Stimulated activated CD4-positive, alpha-beta T cell treated with anti-CD3 and anti-CD28 coated beads, Interleukin-15, amount 100 ng/mL, for 48 hours (primary cell): ENCODE measurements around the gene CKAP2.
"Not testable (repeated sequence)": the region's sequence is repeated elsewhere in the genome, so short reads cannot be mapped to it uniquely, and the experiment has no call there.

Experiments
- DNase-seq, 2 donors: peaks; one replicate each; pipeline ENCODE4 v3.0.0-alpha.2; 2020; ENCODE audit warnings: low read depth in 2 of 2

Gene CKAP2, protein sequence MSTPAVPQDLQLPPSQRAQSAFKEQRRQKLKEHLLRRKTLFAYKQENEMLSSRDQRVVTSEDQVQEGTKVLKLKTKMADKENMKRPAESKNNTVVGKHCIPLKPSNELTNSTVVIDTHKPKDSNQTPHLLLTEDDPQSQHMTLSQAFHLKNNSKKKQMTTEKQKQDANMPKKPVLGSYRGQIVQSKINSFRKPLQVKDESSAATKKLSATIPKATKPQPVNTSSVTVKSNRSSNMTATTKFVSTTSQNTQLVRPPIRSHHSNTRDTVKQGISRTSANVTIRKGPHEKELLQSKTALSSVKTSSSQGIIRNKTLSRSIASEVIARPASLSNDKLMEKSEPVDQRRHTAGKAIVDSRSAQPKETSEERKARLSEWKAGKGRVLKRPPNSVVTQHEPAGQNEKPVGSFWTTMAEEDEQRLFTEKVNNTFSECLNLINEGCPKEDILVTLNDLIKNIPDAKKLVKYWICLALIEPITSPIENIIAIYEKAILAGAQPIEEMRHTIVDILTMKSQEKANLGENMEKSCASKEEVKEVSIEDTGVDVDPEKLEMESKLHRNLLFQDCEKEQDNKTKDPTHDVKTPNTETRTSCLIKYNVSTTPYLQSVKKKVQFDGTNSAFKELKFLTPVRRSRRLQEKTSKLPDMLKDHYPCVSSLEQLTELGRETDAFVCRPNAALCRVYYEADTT

DNA sequence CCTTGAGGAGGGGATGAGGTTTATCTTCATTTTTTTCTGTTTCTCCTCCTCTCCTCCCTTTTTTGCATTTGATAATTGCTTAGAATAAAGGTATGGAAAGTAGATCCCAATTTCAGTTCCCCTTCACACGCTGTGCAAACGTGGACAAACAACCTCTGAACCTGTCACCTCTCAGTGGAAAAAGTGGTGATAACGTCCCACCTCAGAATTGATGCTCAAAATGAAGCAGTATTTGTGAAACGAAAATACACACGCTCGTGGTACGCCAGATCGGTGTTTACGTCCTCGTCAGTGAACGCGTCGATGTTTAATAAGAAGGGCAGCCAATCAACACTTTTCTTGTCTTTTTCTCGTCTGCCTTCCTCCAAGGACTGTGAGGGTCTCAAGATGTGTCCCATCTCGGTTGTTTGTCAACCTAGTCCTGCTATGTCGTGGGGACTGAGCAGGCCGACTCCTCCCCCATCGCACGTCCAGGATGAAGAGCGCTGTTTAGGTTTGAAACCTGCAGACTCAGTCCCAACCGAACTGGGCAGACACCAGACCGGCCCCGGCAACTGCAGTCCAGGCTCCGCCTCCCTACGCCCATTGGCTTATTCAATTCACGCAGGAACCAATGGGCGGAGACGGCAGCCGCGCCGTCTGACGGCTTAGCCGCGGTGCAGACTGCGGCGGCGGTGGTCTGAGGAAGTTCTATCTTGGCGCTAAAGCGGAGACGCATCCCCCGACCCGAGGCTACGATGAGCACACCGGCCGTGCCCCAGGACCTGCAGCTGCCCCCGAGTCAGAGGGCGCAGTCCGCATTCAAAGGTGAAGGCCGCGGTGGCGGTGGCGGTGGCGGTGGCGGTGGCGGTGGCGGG, at the start of gene CKAP2:
CKAP2 (plus strand) TSS at position 659 of the 857 bp plus-strand sequence; CDS start at position 738, 79 bp downstream.
- peak; percentile 89 for DNase-seq

DNA sequence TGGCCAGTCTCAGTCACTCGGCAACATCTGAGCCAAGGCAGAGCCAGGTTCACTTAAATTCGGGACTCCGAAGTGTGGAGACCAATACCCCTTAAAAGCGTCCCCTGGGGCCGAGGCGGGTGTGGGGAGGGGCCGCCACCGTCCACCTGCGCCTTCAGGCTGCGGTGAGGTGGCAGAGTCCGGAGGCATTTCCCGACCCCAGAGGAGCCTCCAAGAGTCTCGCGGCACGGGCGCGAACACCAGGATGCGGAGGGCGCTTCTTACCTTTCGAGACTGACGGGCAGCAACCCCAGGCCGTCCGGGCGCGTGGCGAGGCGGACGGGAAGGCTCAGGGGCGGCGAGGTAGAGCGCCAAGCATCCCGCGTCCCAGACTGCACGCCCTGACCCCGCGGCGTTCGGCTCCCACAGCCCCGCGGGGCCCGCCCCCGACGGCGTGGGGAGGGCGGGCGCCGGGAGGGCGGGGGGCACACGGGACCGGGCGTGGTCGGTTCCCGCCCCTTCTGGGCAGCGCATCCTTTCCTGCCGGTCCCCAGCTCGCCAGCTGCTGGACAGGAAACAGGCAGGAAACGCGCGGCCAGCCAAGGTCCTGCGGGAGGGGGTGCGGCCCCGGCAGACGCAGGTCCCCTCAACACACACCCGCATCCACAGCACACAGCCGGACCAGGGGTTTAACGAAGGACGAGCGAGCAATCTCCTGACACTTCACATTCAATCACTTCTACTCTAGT, 49.3 kb upstream of the CKAP2 start, which contains the start of gene THSD1:
THSD1 (minus strand) TSS at position 406 of the 728 bp plus-strand sequence. CDS start 3,572 bp downstream, outside the sequence.
- no peak for DNase-seq

DNA sequence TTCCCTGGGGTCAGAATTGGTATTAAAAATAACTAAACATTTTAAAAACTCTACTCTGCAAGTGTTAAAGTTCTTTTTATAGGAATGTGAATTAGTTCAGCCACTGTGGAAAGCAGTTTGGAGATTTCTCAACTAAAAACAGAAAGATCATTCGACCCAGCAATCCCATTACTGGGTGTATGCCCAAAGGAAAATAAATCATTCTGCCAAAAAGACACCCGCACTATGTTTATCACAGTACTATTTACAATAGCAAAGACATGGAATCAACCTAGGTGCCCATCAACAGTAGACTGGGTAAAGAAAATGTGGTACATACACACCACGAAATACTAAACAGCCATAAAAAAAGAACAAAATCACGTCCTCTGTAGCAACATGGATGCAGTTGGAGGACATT, 48.6 kb upstream of the CKAP2 start:
- no peak for DNase-seq

DNA sequence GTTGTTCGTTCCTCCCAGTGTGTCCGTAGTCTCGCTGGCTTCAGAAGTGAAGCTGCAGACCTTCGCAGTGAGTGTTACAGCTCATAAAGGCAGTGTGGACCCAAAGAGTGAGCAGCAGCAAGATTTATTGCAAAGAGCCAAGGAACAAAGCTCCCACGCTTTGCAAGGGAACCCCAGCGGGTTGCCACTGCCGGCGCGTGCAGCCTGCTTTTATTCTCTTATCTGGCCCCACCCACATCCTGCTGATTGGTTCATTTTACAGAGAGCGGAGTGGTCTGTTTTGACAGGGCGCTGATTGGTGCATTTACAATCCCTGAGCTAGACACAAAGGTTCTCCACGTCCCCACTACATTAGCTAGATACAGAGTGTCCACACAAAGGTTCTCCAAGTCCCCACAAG, 47.8 kb upstream of the CKAP2 start:
- not testable (repeated sequence) for DNase-seq

DNA sequence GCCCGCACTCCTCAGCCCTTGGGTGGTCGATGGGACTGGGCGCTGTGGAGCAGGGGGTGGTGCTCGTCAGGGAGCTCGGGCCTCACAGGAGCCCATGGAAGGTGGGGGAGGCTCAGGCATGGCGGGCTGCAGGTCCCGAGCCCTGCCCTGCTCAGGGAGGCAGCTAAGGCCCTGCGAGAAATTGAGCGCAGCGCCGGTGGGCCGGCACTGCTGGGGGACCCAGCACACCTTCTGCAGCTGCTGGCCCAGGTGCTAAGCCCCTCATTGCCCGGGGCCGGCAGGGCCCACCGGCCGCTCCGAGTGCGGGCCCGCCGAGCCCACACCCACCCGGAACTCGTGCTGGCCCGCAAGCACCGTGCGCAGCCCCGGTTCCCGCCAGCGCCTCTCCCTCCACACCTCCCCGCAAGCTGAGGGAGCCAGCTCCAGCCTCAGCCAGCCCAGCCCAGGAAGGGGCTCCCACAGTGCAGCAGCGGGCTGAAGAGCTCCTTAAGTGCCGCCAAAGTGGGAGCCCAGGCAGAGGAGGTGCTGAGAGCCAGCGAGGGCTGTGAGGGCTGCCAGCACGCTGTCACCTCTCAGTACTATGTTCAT, 47.1 kb upstream of the CKAP2 start:
- not testable (repeated sequence) for DNase-seq

DNA sequence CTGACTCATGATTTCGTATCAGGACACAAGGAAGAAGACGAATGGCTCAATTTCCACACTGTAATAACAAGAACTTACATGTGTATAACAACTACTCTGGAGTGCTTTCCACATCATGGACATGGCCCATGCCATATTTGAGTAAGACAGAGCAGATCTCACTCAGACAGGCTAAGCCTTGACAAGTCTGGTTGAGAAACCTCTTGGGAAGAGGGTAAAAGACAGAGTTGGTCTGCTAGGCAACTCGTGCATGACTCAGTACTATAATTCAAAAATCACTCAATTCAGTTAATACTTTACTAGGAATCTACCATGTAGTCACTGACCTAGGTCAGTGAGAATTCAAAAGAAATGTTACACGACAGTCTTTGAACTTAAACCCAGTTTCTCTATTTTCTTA, 43.6 kb upstream of the CKAP2 start:
- no peak for DNase-seq

DNA sequence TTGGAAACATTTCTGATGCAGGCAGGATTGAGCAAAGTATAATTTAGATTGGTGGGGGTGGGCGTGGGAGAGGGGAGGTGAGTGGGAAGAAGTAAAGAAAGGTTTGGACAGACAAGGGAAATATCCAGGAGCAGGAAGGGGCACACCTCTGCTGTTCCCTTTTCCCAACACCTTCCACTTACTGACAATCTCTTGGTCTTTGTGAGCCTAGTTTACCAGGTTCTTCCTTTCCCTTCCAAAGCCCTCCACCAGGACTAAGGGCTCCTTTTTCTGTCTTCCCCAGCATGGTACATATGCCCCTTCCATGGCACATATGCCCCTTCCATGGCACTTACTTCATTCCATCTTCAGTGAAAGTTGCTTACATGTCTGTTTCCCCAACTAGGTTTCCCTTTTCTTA, 43.1 kb upstream of the CKAP2 start:
- no peak for DNase-seq

DNA sequence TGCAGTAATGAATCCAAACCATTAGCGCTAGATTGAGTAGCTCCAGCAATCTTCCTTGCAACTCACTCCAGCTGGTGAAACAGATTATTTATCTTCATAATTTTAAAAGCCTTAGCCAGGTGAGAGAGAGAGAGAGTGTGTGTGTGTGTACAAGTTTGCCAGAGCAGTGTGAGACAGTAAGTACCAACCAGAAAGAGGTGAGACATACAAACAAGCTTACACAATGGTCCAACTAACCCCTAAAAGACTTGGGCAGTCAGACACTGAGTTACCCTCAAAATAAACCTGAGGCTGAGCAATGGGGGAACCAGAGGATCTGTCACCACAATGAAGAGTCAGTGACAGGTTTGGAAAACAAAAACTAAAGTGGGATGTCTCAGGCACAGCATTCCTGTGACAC, 41.2 kb upstream of the CKAP2 start:
- DNase-seq, result no peak

DNA sequence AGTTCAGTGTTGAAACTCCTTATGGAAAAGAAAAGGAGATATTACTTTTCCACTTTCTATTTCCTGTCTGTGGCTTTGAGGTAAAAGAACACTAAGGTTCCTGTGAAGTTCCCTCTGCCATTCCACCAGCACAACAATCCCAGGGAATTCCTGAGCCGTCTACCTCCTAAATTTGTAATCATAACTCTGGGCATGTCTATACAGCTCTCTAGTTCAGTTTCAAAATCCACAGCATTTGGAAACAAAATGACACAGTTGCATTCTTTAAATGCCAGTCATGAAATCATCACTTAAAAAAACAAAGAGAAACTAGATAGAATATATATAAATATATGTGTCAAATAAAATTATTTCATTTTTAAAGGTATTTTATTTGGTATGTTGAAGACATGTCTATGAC, 40.3 kb upstream of the CKAP2 start:
- DNase-seq, result no peak

DNA sequence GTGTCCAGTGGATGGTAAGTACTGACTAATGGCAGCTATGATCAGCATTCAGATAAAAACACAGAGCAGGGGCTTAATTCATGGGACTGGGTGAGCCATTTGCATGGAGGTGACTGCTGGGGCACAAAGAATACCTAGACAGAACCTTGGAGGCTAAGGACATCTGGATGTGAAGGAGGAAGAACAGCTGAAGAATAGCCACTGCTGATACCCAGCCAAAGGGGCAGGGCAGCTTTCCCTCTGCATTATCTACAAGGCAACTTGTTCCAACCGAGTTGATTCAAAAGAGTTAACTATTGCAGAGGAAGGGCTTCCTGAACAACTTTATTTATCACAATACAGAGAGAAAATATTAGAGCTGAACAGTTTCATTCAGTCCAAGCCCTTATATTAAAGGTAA, 36.2 kb upstream of the CKAP2 start:
- DNase-seq, result no peak

DNA sequence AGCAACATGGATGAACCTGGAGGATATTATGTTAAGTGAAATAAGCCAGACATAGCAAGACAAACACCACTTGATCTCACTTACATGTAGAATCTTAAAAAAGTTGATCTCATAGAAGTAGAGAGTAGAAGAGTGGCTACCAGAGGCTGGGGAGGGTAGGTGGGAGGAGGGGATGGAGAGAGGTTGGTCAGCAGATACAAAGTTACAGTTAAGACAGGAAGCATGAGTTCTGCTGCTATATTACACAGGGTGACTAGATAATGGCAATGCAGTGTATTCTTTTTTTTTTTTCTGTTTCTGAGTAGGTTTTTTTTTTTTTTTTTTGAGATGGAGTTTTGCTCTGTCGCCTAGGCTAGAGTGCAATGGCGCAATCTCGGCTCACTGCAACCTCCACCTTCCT, 34.1 kb upstream of the CKAP2 start:
- no peak for DNase-seq

DNA sequence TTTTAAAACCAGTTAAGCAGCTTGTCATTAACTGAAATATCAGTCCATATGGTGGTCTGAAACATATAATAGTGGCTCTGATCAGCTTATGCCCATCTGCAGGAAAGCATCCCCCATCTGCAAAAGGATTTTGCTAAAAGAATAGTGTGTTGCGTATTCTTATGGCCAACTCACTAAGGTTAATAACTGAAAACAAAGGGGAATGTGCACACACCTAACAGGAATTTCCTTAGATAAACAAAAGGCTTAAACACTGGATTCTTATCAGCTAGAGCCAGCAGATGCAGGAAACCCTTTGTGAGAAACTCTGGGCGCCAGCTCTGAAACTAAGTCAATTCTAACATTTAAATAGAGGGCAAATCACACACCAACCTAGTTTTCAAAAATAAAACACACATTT, 27.0 kb upstream of the CKAP2 start:
- no peak for DNase-seq

DNA sequence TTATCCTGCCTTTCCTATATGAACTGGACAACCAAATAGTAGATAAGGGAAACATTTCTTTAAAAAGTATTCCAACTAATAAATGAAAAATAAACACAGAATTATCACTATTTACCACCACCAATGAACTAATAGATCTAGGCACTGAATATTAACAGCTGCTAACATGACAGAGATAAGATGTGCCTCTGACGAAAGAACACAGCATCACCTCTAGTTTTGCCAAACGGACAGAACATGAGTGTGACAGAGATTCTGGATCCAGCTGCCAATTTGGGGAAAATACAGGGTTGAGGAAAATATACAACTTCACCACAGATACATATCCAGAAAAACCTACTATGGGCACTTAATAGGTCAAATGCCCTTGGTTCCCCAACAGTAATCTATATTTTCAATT, 22.8 kb upstream of the CKAP2 start:
- DNase-seq, result no peak

DNA sequence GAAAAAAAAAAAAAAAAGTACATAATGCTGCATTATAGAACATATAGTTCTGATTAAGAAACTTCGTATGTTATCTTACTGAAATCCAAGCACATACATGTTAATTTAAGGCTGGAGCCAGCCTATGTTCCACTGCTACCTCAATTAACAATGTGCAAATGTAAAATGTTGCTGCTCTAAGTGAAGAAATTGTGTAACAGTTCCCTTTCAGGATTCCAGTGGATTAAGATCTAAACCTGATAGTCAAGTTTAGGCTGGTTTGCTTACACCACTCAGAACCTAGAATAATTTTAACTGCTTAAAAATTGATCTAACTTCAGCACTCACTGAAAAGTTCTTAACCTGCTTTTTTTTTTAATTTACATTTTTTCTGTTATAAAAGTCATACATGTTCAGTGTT, 9.0 kb upstream of the CKAP2 start:
- no peak for DNase-seq

DNA sequence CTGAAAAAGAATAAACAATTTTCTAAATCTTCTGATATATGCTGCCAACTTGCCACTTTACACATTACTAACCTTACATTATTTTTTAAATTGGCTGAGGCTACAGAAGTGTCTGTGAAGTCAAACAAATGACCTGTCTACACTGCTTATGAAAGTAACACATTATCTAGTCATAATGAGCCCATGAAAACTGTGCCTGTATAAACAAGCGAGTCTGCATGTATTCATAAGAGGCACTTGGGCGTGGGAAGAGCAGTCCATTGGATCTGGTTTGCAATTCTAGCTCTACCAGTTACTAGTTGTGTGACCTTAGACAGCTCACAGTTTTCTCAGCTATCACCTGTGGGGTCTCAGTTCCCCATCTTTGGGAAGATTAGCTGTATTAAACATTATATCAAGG, 7.9 kb upstream of the CKAP2 start:
- DNase-seq, result no peak

DNA sequence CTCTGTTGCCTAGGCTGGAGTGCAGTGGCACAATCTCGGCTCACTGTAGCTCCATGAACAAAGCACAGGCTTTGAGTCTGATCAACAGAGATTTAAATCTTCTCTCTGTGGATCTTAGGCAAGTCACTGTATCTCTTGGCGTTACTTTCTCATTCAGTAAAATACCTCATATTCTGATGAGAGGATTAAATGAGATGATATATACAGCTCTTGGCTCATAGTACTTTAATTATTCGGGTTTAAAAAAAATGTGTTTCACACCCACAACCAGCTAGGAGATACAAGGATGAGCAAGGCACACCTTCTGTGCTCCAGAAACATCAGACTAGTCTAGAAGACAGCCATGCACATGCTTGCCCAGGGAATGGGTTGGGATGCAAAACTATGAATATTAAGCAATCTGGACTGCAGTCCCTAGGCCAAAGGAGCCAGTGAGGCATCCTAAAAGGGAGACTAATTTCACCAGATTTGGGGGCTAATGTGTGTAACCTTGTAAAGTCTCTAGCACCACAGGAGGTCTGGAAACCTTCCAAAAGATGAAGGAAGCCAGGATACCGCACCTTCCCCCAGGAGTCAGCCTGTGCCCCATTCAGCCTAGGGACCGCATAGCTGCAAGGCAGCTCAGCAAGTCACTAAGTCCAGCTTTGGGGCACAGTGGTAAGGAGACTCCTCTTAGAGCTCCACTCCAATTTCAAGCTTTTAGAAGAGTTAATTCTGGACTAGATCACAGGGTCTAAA, 7.3 kb upstream of the CKAP2 start:
- no peak for DNase-seq

DNA sequence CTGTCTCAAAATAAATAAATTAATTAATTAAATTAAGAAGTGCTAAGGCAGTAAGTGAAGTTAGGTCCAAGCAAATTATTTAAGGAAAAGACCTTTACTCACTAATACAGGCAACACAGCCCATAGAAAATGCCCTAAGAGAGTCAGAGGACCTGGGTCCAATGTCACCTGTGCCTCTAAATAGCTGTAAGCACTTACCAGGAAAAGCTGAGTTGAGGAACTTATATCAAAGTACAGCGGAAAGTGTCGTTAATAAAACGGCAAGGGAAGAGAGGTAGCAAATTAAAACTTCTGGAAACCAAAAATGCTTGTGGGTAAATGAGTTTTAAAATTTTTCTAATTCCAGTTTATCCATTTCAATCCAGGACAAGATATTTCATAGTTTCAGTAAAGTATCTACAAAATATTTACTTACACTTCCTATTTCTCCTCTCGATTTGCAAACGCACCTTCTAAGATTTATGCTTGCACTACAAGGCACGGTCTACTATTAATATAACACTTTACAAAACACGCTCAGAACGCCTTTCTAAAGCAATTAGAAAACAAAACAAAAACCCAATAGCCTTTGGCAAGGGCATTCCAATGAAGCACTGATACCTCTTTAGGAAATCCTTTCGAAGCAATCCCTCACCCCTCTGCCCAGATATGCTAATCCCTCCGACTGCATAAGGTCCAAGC, 5.8 kb upstream of the CKAP2 start:
- no peak for DNase-seq

DNA sequence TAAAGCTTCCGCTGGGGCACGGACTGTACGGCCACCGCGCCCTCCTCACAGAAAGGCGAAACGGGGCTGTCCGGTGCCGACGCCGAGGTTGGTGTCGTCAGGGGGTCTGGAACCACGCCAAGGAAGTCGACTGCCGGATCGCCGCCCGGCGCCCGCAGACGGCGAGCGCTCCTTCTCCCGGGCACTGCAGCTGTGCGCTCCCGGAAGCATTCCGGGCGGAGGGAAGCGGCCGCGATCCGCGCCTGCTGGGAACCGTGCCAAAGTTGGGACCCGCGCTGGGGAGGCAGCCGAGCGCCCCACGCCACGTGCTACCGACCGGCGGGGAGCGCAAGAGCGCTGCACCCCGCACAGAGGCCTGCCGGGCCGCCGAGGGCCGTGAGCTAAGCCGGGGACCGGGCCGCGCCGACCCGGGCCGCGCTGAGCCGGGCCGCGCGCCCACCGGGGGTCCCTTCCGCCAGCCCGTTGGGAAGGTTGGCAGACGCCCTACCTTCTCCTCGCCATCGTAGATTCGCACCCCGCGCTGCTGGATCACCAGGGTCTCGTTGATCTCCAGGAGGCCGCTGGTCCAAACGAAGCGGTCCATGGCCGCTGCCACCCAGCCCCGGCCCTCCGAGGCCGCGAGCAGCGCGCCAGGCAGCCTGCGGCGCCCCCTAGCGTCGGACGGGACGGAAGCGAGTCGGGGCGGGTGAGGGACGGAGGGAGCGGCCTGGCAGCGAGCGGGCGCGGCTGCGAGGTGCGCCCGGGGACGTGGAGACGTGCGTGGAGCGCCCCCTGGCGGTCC, 5.1 kb upstream of the CKAP2 start, which contains the start of gene VPS36:
VPS36 (minus strand) TSS at position 623 of the 781 bp plus-strand sequence; CDS start at position 583, 40 bp downstream.
- peak; percentile 82 to 92 for DNase-seq

DNA sequence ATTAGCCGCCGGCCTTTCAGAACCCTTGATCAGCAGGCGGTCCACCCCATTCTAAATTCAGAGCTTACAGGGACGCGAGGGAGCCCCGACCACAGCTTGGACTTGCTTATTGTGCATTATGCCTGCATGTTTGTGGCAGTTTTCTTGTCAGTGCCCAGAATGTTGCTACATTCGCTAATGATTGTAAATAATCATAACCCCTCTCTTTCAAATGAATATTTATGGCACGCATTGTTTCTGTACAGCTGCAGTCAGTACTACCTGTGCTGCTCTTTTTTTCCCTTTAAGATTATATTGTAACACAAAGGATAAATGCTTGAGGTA, 4.5 kb upstream of the CKAP2 start:
- no peak for DNase-seq
